NCI-H1105 treated with DMSO at 0.1 percent for 48 hours (cell line): ENCODE results near the gene CADPS.

Experiments used
- DNase-seq: peaks from one replicate; lab custom pipeline; 2025; lab: John Stamatoyannopoulos, UW

Gene CADPS

DNA sequence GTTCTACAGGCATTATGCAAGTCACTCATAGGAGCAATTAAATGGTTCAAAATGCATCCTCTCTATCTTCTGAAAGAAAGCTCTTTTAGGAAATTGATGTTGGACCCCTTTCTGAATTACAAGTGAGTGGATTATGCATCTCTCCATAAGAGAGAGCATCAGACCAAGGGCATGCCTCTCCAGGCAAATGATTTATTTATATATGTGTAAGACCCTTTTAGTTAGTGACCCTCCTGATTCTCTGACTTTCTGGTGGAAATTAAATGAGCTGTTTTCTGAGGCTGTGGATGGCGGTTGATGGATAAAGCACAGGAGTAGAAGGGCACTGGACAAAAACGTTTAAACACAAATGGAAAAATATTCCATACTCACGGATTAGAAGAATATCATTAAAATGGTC lies 62.6 kb downstream of the CADPS start:
- DNase-seq = no peak

DNA sequence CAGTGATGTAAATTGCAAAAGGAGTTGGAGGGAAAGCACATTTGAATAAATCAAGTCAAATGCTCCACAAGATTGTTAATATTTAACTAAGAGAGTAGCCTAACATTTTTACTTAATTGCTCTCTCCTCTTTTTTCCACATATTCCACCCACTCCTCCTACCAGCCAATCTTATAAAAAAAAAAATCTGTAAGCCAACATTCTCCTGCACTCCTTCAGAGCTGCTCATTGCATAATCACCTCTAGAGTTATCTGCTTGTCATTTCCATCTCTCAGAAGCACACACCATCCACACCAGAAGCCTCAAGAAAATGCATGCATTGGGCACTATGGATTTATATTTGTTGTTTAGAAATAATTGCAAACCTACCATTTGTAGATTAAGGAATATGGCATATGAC lies 64.1 kb downstream of the CADPS start:
- DNase-seq = no peak

DNA sequence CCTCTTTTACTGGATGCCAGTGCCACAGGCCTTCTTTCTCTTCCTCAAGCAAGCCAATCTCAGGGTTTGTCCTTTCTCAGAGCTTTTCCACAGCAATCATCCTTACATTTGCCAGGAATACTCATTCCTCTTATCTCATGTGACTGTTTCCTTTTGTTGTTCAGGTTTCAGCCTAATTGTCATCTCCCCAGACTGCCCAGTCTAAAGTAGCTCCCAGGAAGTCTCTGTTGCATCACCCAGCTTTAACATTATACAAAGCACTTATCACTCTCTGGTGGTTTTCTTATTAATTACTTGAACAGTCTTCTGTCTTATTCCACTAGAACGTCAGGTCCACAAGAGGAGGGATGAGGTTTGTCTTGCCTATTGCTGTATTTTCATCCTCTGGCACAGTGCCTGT lies 65.8 kb downstream of the CADPS start:
- no peak for DNase-seq

DNA sequence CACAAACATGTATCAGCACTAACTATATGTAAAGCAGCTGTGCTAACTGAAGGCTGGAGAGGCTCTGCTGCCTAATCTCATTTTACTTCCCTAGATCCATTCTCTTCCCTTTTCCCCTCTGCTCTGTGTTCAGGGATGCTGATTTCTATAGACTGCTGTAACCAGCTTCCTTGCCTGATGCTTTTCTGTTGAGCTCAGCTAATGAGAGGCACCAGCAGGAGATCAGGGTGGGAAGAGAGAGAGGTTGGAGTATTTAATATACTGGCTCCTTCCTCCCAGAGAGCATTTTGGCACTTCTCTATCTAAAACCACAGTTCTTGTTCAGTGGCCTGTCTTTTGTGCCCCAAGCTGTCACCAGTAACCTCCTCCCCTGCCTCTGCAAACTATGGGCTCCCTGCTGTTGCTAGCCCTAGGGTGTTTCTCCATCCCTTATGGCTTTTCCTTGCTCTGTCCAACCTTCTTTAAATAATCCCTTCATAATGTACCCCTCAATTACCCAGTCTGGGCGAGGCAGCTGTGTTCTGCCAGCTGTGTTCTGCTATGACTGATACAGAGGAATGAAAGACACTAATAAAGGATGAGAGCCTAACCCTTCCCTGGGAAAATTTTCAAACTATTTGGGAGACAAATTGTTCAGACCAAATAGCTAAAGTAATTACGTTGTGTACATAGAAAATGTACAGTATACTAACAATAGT lies 69.5 kb downstream of the CADPS start:
- no peak for DNase-seq

- no peak for DNase-seq
Measured at GRCh38 chr3:62805106-62805505, 70.1 kb downstream of the CADPS start.

- DNase-seq = no peak
Measured at GRCh38 chr3:62803276-62803675, 71.9 kb downstream of the CADPS start.

GRCh38 chr3:62798000-62798399 lies 77.2 kb downstream of the CADPS start:
- no peak for DNase-seq

DNA sequence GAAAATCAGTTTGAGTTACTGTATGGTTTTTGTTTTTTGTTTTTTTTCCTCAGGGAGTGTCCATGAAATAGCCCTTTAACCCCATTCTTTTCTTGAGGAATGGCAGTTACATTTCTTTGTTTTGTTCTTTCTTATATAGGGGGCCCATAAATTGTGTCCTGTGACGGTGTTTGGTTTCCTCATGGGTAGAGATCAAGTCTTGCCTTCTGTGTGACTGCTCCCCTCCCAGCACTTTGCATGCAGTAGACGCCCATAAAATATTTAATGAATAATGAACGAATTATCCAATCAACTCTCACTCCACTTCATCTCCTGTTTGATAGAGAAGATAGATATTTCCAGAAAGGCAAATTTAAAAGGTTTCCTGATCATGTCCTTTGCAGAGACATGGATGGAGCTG lies 78.1 kb downstream of the CADPS start:
- no peak for DNase-seq

- DNase-seq = no peak
Measured at GRCh38 chr3:62795978-62796657, 79.1 kb downstream of the CADPS start.

DNA sequence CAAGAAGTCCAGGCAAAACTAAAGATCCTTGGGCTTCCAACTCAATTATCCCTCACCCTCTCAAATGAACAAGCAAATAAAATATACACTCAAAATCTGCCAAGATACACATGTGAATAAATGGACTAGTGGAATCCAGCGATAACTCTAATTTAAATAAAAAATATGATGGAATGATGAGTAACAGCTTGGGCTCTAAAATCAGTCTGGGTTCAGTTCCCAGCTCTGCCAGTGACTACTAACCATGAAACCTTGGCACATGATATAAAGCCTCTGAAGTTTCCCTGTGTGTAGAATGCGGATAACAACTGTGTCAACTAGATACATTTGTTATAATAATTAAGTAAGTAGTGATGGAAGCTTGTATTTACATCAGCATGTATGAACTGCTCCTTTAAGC lies 81.3 kb downstream of the CADPS start:
- DNase-seq = no peak

DNA sequence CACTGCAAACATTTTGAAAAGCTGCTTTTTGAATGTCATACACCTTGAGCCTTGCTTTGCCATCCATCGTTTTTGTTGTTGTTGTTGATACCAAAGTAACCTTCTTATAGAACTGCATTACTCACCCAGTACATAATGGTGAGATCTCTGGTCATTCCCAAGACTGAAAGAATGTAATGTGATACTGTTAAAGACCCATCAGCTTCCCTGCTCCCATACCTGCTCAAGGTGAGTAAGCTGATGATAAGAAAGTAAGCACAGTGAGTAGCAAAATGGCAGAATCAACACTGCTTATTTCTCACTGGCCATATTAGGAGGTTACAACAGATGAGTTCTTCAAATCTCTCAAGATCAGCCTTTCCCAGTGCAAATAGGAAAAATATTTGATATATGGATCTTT lies 89.8 kb downstream of the CADPS start:
- no peak for DNase-seq

GRCh38 chr3:62781121-62781520 lies 94.1 kb downstream of the CADPS start:
- DNase-seq = no peak

GRCh38 chr3:62777674-62778073 lies 97.5 kb downstream of the CADPS start:
- DNase-seq = no peak

- no peak for DNase-seq
Measured at GRCh38 chr3:62777130-62777529, 98.1 kb downstream of the CADPS start.

GRCh38 chr3:62774221-62774620 lies 101.0 kb downstream of the CADPS start:
- DNase-seq = no peak

DNA sequence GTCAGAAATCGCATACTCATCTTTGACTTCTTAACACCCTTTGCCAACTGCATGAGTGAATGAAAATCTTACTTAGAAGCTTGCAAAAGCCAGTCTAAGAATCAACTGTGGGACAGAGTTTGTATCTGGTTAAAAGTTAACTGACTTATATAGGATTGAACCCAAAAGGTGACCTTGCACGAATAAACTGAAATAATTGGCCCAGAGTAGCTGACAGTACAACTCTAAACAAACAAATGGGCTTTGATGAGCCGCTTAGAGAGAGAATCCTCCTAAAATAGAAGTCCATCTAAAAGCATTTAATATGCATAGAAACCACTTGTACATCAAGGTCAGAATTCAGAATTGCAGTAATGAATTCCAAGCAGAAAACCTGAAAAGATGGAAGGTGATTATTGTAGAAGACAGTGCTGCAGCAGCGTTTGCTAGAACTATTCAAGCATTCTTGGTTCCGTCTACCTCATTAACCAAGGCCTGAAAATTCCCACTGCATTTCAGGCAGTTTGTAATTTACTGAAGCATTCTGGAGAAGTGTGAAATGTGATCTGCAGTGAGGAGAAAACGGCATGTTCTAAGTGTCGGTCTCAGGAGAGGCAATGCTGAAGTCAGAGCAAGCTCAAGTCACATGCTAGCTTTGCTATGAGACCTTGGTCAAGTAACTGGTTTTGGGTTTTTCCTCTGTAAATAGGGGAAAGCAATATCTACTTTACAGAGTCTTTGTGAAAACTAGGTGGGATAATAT lies 103.7 kb downstream of the CADPS start:
- DNase-seq = no peak

DNA sequence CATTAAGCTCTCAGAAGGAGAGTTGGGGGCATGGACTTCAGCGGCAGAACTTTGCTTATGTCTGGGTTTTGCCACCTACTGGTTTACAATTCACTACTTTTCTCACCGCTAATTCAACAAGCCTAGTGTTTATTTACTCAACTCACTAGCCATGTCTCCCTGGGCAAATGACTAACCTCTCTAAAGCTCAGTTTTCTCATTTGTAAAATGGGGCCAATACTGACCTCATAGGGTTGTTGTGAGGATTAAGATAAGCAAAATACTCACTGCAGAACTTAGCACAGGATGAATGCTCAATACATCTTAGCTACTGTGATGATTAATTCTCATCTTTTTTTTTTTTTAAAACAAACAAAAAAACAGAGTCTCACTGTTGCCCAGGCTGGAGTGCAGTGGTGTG lies 106.3 kb downstream of the CADPS start:
- DNase-seq = no peak

DNA sequence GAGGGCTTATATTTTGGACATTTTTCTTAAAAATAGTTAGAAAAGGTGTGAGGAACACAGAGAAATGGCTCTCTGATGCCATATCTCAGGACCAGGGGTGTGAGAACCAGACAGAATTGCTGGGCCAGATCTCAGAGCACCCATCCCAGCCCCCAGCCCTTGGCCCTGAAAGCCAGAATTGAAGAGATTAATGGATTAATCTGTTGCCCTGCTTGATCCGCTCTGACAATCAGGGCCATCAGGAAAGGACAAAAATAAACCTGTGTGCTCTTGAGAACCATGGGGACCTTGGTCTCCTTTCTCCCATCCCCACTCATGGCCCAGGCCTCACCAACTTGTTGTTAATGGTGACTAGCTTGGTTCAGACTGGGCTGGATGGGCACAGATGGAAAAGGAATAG lies 113.5 kb downstream of the CADPS start:
- no peak for DNase-seq

DNA sequence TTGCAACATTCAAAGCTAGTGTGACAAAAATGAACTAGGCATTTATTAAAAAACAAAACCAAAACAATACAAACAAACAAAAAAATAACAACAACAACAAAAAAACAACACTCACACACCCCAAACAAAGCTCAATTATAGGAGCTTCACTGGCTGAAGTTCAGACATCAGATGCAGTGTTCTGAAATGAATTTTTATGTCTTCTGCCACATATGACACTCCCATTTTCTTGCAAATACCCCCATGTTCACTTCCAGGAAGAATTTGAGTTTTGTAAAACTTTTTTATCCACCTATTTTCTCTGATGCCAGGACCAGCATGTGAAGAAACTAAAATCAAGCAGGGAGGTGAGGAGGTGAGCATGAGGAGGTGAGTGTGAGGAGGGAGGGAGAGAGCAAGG lies 113.9 kb downstream of the CADPS start:
- no peak for DNase-seq

DNA sequence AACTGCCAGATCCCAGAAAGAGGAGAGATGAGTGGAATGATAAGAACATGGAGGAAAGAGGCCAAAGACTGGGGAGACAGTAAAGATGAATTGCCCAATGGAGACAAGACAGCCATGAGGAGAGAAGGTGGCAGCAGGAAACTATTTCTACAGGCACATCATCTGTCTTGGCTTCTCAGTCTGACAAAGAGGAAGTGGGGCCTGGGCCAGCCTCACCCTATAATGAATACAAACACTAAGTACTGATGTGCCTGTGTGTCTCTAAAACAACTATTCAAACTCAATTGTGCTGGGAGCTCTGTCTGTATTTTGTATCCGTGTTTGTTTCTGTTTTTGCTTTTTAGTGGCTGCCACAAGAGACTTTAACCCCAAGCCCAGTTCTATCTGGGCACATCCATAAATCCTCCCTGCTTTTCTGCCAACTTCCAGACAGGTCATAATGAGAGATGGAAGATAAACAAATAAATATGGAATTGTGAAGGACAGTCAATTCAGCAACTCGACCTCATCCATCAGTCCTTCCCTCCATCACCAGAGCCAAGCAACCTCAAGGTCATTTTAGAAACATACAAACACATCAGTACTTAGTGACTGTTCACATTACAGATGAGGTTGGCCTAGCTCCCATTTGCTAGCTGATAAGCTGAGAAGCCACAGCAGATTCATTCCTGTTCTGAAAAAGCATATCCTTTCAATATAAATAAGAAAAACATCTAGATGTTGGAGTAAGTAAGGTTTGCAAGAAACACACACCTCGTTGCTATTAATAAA lies 116.7 kb downstream of the CADPS start:
- DNase-seq = no peak

DNA sequence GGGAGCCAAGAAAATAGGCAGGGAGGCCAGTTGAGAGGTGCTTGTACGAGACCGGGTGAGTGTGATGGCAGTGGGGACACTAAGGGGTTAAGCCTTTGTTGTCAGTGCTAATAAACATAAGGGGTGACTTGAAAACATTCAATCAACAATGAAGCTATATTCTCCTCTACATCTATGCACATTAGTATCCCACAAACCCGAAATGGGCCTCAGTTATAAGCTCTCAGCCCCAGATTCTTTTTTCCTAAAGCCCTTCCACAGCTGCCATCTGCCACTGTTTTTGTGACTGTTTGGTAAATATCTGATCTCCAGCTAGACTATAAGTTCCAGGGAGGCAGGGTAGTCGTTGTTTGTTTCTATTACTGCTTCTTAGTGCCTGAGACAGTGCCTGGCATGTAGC lies 118.2 kb downstream of the CADPS start:
- no peak for DNase-seq

DNA sequence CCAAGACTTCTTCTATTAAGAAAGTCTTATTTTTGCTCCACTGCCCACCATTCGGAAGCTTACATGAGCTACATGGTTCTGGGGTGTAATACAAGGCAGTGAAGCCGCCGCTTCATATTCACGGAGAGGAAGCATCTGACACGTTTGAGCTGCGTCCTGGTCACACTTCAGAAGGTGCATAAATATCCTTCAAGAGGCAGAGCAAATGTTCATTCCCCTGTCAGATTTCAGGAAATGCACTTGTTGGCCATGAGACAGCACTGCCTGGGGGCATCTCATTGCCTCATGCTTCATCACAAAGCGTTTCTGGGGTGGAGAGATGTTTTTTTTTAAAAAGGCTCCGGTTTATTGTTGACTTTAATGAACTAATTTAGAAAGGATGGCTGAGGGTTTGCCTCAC lies 119.9 kb downstream of the CADPS start:
- DNase-seq = no peak

GRCh38 chr3:62749657-62750056 lies 125.6 kb downstream of the CADPS start:
- DNase-seq = no peak
